GM21447 (cell line): Measurements from ENCODE around the gene TACR1.
"Not testable (repeated sequence)": the region's sequence is repeated elsewhere in the genome, so short reads cannot be mapped to it uniquely, and the experiment has no call there.

Source experiments
- ATAC-seq: cut with Tn5 transposase; IDR thresholded peaks from one replicate; pipeline ENCODE4 v1.9.1; 2021; ENCODE audit not compliant: unreplicated experiment

TACR1 gene

DNA sequence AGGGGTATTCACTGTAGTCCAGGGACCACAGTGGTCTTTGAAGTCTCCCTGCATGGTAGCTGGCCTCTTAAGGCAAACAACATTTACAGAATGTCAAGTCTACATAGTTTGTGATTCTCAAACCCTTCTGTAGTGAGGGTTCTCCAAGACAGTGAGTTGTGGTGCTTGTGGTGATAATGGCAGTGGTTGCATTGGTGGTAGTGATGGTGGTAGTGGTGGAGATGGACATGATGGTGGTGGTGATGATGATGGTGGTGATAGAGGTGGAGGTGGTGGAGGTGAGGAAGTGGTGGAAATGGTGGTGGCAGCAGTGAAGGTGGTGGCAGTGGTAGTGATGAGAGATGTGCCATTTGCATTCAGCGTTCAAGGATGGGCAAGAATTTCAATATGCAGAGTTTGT, 104.9 kb downstream of the TACR1 start:
- ATAC-seq: no peak

DNA sequence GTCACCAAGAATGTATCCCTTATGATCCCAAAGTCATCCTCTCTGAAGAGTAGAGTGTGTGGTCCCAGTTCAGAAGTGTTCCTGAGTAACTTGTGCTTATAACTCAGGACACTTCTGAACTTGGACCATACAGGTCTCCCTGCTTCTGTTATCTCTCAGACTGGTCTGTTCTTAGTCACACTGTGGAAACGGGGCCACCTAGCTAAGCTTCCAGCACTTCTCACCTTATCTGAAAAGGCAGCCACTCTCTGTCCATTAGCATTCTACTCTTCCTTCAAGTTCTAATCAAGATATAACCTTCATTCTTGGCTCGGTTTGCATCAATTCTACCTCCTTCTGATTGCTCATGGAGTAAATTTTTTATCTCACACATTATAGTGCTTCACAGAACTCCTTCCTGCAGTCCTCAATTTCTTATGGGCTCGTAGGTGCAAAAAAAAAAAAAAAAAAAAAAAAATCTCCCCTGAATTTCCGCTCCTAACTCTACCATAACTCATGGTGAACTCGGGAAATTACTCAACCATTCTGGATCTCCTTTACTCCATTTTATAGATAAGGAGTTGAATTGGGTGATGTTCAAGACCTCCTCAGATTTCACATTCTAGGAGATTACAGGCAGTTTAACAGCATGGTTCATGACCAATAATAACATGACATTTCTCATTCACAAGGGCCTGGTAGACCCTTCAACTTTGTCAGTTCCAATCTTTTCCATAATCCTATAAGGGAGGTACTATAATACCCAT, 108.4 kb downstream of the TACR1 start:
- no peak for ATAC-seq

DNA sequence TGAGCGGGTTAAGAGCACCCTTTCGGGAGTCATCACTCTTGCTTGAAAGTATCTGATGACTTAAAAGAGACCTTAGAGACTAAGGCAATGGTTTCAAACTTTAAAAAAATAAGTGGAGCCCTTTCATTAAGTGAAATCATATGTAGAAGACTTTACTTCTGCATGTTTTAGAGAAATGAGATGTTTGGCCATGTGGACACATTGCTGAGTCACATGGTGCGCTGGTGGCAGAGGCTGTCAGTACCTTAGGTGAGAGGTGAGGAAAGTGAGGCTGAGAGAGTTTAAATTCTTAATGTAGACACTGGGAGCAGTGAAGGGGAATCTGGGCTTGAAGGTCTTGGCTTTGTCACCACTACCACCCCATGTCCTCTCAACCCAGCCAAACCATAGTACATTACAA, 109.8 kb downstream of the TACR1 start:
- ATAC-seq: no peak

DNA sequence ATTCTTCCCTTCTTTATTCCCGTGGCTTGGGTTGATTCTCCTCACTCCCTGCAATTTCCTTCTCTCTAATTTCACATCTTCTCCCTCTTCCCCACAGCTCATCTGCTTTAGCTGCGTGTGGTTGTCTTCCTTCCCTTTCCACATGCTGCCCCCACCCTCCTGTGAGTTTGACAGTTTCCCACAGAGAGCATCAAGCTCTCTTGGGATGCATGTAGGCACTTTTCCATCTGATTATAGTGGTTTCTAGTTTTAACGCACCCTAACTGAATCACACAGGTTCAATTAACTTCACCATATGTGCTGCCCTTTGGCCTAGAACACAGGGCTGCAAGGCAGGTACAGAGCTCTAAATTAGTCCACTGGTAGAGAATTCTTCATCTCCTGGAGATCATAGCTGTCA, 110.5 kb downstream of the TACR1 start:
- ATAC-seq: no peak

DNA sequence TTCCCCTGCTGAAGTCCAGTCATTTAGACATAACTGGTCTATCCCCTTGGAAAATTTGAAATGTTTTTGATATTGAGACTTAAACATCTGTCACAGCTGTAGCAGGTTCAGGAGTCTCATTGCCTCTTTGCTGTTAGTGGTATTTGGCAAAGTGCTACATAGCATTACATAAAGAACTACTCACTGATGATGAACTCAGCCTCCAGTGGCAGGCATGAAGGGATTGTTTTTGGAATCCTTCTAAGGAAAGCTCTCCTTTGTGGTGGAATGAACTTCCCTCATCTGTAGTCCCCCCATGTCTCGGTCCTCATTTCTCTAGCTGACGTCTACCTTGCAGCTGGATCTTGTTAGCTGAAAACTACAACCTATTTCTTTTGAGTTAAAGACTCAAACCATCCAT, 111.6 kb downstream of the TACR1 start:
- no peak for ATAC-seq

DNA sequence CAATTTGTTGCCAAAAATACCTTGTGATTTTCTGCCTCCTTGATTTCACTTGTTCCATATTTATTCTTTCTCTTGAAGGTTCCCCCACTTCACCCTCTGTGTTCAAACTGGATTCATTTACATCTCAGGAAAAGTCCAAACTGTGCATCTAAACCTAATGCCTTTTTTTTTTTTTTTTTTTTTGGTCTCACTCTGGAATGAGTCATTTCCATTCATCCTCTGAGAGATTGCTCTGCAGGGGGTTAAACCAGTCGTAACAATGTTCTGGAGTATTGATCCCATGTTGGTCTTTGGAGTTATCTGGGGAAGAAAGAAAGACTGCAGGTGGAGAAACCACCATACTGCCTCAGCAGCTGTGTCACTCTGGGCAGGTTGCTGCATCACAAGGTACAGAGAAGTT, 119.7 kb downstream of the TACR1 start:
- no peak for ATAC-seq

DNA sequence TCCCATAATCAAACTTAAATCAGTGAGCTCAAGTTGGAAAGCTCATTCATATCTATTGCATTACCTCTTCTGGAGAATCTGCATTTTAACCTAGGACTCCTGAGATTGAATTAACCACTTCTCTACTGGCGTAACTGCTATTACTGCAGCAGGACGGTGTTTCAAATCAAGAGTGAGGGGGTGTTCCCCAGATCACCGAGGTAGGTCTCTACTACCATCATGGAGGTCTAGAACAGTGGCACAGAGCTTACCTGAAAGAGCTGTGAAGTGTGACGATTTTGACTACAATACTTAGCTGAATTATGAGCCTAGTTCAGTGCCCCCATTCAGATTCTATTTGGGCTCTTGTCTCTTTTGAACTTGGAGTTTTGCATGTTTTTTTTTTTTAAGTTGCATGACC, 121.4 kb downstream of the TACR1 start:
- no peak for ATAC-seq

DNA sequence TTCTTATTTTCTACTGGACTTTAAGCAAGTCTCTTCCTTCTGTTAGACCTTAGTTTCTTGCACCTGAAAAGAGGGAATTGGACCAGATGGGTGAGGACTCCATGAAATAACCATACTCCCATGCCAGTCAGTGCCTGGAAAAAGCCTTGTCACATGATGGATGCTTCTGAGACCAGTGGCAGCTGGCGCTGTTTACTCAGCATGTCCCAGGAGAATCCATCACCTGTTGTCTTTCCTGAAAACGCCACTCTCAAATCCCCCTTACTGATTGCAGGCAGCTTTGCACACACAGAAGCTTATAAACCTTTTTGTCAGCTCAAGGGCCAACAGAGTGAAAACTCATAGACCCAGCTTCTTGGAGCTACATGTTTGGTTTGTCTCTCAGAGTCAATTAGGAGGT, 123.2 kb downstream of the TACR1 start:
- no peak for ATAC-seq

DNA sequence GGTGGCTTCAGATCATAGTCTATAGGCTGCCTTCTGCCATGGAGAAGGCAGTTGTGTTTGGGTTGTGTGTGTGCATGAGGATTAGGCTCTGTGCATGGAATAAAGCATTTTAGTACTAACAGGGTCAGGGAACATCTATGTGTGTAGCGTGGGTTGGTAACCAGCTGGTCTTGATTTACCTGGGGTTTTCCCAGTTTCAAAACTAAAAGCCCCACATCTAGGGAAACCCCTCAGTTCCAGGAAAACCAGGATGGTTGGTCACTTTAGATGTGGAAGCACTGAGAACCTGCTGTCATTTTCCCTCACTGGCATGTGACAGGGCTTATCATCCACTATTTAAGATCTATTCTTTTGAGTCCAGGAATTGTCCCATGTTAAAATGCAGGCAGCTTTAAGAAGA, 124.6 kb downstream of the TACR1 start:
- no peak for ATAC-seq

DNA sequence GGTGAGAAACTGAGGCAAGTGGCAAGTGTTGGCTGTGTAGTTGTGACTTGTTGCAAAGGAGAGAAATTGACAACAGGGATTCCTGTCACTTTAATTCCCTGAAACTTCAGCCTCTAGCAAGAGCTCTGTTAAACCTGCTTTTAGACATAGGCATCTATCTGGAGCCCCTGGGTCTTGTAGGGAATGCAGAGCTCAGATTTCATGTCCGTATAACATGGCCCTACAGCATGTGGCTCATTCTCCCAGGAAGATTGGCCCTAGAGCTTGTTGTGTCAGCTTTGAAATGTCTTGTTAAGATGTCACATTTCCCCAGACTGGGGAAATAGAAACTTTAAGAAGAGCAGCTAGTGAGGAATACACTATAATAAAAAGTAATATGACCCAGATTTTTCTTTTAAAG, 125.1 kb downstream of the TACR1 start:
- ATAC-seq: no peak

DNA sequence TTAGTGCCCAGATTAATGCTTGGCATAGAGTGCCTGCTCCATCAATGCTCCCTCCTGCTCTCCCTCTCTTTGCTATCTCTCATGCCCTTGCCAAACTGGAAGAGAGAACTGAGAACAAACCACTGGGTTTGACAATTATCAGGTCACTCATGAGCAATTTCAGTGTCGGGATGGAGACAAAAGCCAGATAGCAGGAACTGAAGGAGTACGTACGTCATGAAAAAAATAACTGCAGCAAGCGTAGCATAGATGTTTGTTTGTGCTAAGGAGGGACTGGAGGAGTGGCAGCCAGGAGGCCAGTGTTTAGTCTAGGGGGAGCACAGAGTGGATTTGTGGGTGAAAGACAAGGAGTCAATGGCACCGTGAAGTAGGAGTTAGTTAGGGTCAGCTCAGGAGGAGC, 127.6 kb downstream of the TACR1 start:
- ATAC-seq: no peak

DNA sequence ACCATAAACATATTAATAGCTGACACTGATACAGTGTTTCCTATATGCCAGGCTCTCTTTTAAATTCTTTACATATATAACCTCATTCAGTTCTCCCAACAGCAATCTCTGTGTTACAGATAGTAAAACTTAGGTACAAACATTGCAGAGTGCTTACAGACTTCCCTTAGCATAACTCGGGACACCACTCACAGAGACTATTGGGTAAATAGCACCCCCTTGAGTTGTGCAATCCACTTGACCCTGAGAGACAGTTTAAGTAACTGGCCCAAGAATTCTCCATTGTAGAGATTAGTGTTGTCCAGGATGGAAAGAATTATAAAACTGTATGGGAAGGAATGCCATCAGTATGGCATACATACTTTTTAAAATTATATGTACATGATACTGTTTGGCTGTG, 130.8 kb downstream of the TACR1 start:
- ATAC-seq: no peak

DNA sequence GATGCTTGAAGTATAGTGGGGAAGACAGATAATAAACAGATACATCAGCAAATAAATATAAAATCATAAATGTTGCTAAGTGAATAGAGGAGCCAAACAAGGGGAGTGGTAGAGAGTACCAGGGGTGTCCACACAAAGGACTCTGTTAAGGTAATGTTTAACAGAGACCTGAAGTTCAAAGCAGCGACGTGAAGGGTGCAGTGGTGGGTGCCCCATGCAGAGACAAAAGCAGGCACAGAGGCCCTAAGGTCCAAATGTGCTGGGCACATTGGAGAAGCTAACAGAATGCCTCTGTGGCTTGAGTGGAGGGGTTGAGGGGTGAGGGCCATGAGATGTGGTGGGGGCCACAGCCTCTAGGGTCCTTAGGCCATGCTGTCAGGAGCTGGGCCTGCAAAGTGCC, 131.8 kb downstream of the TACR1 start:
- ATAC-seq: no peak

DNA sequence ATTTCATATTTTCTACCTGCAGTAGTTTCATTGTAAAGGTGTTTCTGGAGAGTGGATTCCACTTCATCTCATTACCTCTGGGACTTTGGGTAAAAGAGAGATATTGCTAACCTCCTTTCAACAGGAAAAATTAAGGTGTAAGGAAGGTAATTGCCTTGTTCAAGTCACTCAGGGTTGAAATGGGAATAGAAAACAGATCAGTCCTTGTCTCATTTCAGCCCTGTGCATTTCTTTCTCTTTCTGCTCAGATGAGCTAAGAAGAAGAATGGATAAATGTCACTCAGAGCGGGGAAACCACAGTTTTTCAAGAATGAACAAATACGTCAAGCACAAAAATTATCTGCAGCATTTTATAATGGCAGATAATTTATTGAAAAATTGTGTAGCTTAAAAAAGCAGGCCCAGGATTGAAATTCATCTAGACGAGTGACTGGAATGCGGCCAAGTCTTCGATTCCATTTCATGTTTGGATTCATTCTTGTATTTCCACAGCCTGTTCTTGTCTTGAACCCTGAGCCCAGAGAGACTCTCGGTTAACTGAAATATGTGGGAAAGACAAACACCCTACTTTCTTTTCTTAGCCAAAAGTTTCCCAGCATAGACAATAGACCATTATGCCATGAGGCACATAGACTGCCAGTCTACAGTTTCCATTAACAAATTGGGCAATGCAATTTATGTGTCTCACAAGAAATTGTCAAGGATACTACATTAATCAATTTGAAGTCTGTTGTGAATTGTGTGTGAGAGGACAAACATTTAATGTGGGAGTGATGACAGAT, 133.0 kb downstream of the TACR1 start:
- no peak for ATAC-seq

DNA sequence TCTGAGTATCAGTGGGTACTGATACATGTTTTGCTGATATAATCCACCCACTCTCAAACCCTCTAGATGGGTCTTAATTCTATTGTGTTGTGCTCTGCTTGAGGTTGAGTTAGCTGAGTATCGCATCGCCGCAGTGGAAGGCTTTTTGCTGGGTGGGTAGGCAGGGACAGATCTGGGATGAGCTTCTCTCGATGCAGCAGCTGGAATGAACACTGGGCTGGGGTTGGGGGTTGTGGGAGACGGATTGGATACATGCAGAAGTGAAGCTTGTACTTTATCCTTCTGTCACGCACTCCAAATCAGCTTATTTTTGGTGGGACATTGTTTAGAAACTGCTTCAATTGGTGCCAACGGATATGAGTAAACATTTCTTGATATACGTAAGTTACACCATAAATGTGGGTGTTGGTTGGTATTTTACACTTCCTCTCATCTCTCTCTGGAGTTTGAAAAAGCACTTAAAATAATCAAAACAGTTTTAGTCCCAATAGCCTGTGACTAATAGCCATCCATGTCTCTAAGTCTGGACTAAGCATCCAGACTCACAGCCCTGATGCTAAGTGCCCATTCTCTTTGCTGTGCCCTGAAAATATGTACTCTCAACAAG, 133.8 kb downstream of the TACR1 start:
- ATAC-seq: no peak

DNA sequence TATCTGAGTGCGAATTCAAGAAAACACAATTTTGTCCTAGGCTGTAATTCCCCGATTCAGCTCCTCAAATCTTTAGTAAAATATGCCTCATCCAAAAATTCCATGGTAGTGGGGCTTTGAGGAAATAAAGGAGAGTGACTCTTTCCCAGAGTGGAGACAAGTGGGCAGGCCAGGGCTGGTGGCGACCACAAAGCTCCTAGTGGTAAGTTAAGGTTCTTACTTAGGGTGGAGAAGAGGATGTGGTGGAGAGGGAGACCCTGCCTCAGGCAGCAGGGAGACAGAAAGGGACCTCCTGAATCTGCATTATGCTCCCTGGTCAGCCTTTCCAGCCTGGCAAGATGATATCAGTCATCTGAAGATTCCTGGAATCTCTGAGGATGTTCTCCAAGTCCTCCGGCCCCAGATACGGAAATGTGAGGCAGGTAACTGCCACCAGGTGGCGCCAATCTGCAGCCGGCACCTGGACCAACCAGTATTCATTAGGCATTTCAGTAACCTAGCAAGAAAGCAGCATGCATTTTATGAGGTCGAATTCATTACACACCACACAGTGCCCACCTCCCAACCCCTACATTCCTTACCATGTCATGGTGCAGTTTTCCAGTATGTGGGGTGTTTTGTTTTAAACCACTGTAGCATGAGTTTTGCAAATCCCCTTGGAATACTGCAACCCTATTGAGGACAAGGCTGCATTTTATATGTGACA, 134.5 kb downstream of the TACR1 start:
- no peak for ATAC-seq

DNA sequence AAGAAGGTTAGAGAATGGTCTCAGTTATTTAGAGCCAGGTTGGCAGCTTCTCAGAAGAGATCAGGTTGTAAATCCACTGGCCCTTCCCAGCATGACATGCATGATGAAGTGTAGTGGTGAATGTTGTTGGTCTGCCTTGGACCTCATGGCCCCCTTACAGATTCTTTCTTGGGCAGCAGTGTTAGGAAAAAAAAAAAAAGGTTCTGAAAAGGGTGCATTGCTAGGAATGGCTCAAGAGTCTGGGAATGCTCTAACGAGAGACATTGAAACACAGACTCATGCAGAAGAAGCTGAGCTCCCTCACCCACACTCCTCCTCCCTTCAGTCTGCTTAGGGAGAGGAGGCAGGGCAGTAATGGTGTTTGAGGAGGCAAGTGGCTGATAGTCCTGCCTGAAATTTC, 135.4 kb downstream of the TACR1 start:
- no peak for ATAC-seq

DNA sequence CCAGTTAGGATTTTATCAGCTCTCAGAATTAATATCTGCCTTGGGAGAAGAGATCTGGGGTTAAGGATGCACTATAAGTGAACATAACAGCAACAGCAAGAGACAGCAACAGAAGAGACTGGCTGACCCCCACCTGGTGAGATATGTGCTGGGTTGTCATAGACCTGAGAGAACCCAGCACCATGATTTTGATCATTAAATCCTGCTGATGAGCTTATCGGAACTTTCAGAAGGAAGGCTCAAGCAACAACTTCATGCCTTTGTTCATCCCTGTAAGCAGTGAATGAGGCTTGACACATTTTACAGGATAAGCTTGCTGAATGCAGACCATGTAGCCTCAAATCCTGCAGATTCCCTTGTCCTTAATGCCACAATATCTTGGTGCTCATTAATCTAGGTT, 140.9 kb downstream of the TACR1 start:
- no peak for ATAC-seq

DNA sequence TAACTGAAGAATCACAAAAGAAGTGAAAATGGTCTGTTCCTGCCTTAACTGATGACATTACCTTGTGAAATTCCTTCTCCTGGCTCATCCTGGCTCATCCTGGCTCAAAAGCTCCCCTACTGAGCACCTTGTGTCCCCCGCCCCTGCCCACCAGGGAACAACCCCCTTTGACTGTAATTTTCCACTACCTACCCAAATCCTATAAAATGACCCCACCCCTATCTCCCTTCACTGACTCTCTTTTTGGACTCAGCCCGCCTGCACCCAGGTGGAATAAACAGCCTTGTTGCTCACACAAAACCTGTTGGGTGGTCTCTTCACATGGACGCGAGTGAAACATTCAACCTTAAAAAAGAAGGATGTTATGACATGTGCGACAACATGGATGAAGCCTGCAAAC, 142.2 kb downstream of the TACR1 start:
- not testable (repeated sequence) for ATAC-seq

DNA sequence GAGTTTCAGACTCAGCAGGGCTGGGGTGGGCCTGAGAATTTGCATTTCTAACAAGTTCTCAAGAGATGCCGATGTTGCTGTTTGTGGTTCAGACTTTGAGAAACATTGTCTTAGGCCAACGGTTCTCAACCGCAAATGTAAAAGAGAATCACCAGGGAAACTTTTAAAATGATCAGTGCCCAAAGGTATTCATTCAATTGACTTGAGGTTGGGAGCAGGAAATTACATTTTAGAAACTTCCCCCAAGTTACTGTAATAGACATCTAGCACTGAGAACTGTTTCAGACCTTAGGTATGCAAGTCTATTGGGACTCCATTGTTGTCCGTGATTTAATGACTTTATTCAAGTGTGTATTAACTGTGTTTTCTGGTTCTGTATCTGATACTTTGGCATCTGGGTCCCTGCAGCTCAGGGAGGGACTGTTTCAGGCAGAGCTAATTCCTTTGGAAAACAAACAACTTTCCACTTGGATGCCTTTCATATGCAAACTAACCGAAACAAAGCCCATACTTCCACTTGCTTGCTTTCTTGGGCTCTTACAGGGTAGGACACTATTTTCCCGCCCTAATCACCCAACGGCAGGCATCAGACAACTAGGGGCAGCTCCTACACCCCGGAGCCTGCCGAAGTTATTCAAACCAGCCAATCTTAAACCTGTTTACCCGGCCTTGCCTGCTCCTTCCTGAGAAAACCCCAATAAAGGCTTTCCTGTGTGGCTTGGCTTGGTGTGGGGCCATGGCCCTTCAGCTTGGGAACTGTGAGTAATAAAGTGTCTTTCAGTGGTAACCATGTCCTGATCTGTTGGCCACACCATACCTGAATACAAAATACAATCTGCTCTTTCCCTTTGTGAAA, 143.3 kb downstream of the TACR1 start:
- no peak for ATAC-seq
